GM12873 (cell line): ENCODE results near the gene SLC15A1.

Experiments used
- CTCF ChIP-seq: IDR thresholded peaks from 2 replicates; pipeline ENCODE4 v1.5.1; 2012; ENCODE audit warnings: low read depth, mild to moderate bottlenecking, moderate library complexity, low read length, control low read depth; ENCODE audit not compliant: insufficient read depth; ENCODE audit errors: missing control alignments

SLC15A1 gene

DNA sequence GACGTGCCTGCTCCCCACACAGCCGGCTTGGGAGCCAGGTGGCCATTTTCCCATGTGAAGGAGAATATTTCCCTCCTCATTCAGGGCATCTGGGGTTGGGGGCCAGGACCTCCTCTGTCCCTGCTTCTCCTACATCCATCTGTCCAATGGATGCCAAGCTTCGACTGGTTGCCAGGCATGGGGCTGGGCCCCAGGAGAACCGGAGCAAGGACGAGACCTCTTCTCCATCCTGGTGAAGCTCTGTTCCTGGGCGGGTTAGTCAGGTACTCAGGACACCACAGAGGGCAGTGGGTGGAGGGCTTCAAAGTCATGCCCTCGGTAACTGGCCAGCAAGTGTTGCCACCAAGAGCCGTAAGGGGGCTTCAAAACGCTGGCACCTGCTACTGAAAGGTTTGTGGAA lies 22.3 kb upstream of the SLC15A1 start:
- no peak for TF ChIP-seq CTCF

DNA sequence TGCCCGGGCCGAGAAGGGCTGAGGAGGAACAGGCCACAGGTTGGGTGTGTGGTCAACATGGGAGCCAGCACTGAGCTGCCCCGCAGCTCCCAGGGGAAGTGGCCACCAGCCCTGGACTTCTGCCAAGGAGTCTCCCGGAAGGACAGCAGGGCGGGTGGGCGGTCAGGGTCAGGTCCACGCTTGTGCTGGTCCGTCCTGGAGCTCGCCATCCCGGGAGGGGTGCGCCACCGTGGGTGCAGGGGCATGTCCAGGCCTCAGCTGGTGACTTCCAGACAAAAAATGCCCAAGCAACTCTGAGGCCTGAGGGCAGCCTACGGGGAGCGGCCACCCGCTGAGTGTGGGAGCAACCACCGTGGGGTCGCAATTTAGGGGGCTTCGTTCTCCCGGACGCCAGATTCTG lies 21.4 kb upstream of the SLC15A1 start:
- TF ChIP-seq CTCF = no peak

DNA sequence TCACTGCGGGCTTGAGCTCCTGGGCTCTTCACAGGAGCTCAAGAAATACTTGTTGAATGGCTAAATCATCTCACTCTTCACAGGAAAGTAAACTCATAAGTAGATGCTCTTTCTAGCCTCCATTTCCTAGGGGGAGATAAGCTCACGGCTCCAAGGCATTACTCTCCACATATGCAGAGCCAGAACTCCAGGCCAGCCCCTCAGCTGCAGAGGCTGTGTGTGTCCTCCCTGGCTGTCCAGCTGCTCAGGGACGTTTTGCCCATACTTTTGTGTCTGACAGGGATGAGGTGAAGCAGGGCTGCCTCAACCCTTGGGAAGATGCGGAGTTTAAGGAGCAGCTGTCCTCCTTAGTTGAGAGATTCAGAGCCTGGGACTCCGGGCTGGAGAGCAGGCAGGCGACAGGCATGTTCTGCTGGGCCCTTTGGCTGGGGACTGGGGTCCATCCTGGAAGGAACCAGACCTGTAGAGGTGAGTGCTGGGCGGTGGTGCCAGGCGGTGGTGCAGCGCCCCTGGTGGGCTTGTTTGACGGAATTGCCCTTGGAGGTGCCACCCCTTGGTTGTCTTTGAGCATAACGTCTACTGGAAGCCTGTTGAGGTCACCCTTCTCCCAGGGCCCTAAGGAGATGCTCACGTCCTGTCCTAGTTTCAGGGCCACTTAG lies 20.5 kb upstream of the SLC15A1 start:
- no peak for TF ChIP-seq CTCF

- TF ChIP-seq CTCF = no peak
Observed at GRCh38 chr13:98771838-98772611, 19.6 kb upstream of the SLC15A1 start.

- TF ChIP-seq CTCF = no peak
Observed at GRCh38 chr13:98769736-98770135, 17.3 kb upstream of the SLC15A1 start.

GRCh38 chr13:98768522-98768921 lies 16.1 kb upstream of the SLC15A1 start:
- no peak for TF ChIP-seq CTCF

GRCh38 chr13:98766697-98767096 lies 14.2 kb upstream of the SLC15A1 start:
- no peak for TF ChIP-seq CTCF
